GM12878 (cell line): ENCODE data around the gene IGHMBP2. TPM values are rescaled to one million over a fixed set of nuclear protein-coding genes. Genes with fewer than 3 reads are reported as not detected.

Experiments
- ATAC-seq: fragments of 200-7000 bp; cut with Tn5 transposase; 3 replicates; pipeline ENCODE4 v1.9.1; 2020; ENCODE audit warnings: mild to moderate bottlenecking, moderate library complexity
- Bru-seq: library from RNA; stranded (reverse); fragments of 400-500 nt; gene quantifications from one replicate; lab custom pipeline; 2021; lab: Mats Ljungman, UMichigan
- BruChase-seq, 2 experiments: library from RNA; stranded (reverse); fragments of 400-500 nt; gene quantifications; one replicate each; lab custom pipeline; 2021; lab: Mats Ljungman, UMichigan
- BruUV-seq: library from RNA; stranded (reverse); fragments of 400-500 nt; replicated peaks from 2 replicates; lab custom pipeline; 2021; lab: Mats Ljungman, UMichigan
- CTCF ChIA-PET: fragments of 300-600 bp; sonication (Branson Sonifier 250); formaldehyde crosslinking; extraction: SDS; loops from one replicate; lab custom pipeline; 2021; ENCODE audit warnings: inconsistent platforms; lab: Yijun Ruan, JAX
- POLR2A ChIA-PET: fragments of 350-600 bp; formaldehyde crosslinking; extraction: SDS; loops from one replicate; lab custom pipeline; 2021; ENCODE audit warnings: inconsistent platforms; lab: Charles Lee
- RAD21 ChIA-PET: fragments of 300-600 bp; sonication (Branson Sonifier 250); formaldehyde crosslinking; loops from one replicate; lab custom pipeline; 2023; ENCODE audit warnings: antibody characterized with exemption; ENCODE audit not compliant: unreplicated experiment; lab: Charles Lee
- SMC1A ChIA-PET: fragments of 300-600 bp; sonication (Branson Sonifier 250); formaldehyde crosslinking; loops from one replicate; lab custom pipeline; 2023; ENCODE audit not compliant: unreplicated experiment, uncharacterized antibody; lab: Charles Lee
- DNase-seq: peaks from one replicate; pipeline ENCODE4 v3.0.0-alpha.2; 2011; ENCODE audit warnings: low read depth, low spot score
- FAIRE-seq: peaks from 3 replicates; lab custom pipeline; 2011; peaks lifted over from hg19 to GRCh38; lab: Jason Lieb, UNC
- H2AFZ ChIP-seq: 2 replicates; pipeline ENCODE4 v1.6.0; 2011; ENCODE audit warnings: low read depth, low read length, control low read depth; ENCODE audit not compliant: control insufficient read depth
- H3K27ac ChIP-seq: 2 replicates; pipeline ENCODE4 v1.5.1; 2011; ENCODE audit warnings: control low read depth; ENCODE audit not compliant: control insufficient read depth, insufficient read depth
- H3K27me3 ChIP-seq, 2 experiments: replicated peaks in 1 of 2; 2 replicates each; pipeline versions ENCODE4 v1.6.0 to v1.6.1; 2011; ENCODE audit warnings: low read length in 1 of 2; ENCODE audit not compliant: control insufficient read depth in 2 of 2, insufficient read depth in 2 of 2
- H3K36me3 ChIP-seq, 2 experiments: 2 replicates each; pipeline ENCODE4 v1.5.1; 2011; ENCODE audit warnings: low read length in 1 of 2; ENCODE audit not compliant: control insufficient read depth in 2 of 2, insufficient read depth in 2 of 2
- H3K4me1 ChIP-seq: 2 replicates; pipeline ENCODE4 v1.6.1; 2011; ENCODE audit warnings: mild to moderate bottlenecking, low read length, moderate library complexity, mixed read lengths; ENCODE audit not compliant: control insufficient read depth, insufficient read depth
- H3K4me2 ChIP-seq: 2 replicates; pipeline ENCODE4 v1.6.0; 2011; ENCODE audit warnings: control low read depth; ENCODE audit not compliant: control insufficient read depth, insufficient read depth
- H3K4me3 ChIP-seq: fragments of 200-600 bp; sonication (generic); 2 replicates; pipeline ENCODE4 v1.5.1; 2016
- H3K79me2 ChIP-seq: 2 replicates; pipeline ENCODE4 v1.6.0; 2011; ENCODE audit warnings: low read length; ENCODE audit not compliant: control insufficient read depth, insufficient read depth
- H3K9ac ChIP-seq: 2 replicates; pipeline ENCODE4 v1.8.0; 2011; ENCODE audit warnings: low read length, control low read depth, mixed read lengths; ENCODE audit not compliant: control insufficient read depth, insufficient read depth
- H3K9me3 ChIP-seq: replicated peaks from 3 replicates; pipeline ENCODE4 v1.5.1; 2011; ENCODE audit warnings: mild to moderate bottlenecking, low read length; ENCODE audit not compliant: control insufficient read depth, insufficient read depth
- H4K20me1 ChIP-seq: 2 replicates; pipeline ENCODE4 v1.6.0; 2011; ENCODE audit not compliant: control insufficient read depth, insufficient read depth
- CREM ChIP-seq: IDR thresholded peaks from 2 replicates; pipeline ENCODE4 v1.6.1; 2014; ENCODE audit warnings: antibody characterized with exemption, low read depth
- IRF5 ChIP-seq: fragments of 450-650 bp; IDR thresholded peaks from 2 replicates; pipeline ENCODE4 v1.6.1; 2017; ENCODE audit warnings: borderline replicate concordance
- KAT2A ChIP-seq: conservative IDR thresholded peaks from 2 replicates; pipeline ENCODE4 v1.6.1; 2011; ENCODE audit warnings: low read depth, low read length; ENCODE audit not compliant: control insufficient read depth
- PKNOX1 ChIP-seq: fragments of 450-650 bp; IDR thresholded peaks from 2 replicates; pipeline ENCODE4 v1.6.1; 2016; ENCODE audit warnings: mild to moderate bottlenecking
- SP1 ChIP-seq: IDR thresholded peaks from one replicate; pipeline ENCODE4 v1.6.1; 2011; ENCODE audit warnings: low read depth, low read length
- ZBTB33 ChIP-seq: fragments of 450-650 bp; IDR thresholded peaks from 2 replicates; pipeline ENCODE4 v1.6.1; 2017; ENCODE audit warnings: mild to moderate bottlenecking
- ZBTB40 ChIP-seq: fragments of 450-650 bp; IDR thresholded peaks from 2 replicates; pipeline ENCODE4 v1.6.1; 2016; ENCODE audit warnings: mild to moderate bottlenecking, moderate library complexity, borderline replicate concordance
- ZSCAN29 ChIP-seq: fragments of 450-650 bp; IDR thresholded peaks from 2 replicates; pipeline ENCODE4 v1.6.1; 2017; ENCODE audit warnings: mild to moderate bottlenecking, moderate library complexity
- WGBS: methylation state at CpG from one replicate; pipeline ENCODE4 v1.1.6; 2016; ENCODE audit warnings: low lambda C conversion rate; ENCODE audit not compliant: insufficient replicate concordance, insufficient coverage; ENCODE audit errors: missing lambda C conversion rate; 5-methylcytosine and 5-hydroxymethylcytosine counted together
- in situ Hi-C: fragments of 300-500 bp; cut with MboI; formaldehyde crosslinking; loops from 9 replicates; pipeline ENCODE4 v1.14.3; 2018; ENCODE audit warnings: mixed read lengths
- intact Hi-C: fragments of 100-400 bp; cut with micrococcal nuclease; formaldehyde crosslinking; loops from one replicate; pipeline ENCODE4 v1.14.2; 2022; ENCODE audit not compliant: unreplicated experiment
- long read RNA-seq, 2 experiments: library from polyadenylated mRNA; unstranded; transcript quantifications; one replicate each; pipeline ENCODE4 v2.0.0, GENCODE V29; 2019 to 2020
- polyA minus RNA-seq, 3 experiments: library from RNA; depleted of rRNA, polyadenylated mRNA; stranded (reverse); fragments of >200 nt; gene quantifications; 2 replicates each; pipeline ENCODE4 v1.2.3, GENCODE V29; 2011
- polyA plus RNA-seq, 11 experiments: library from polyadenylated mRNA; depleted of rRNA in 4 of 11; unstranded in 6 of 11; stranded (reverse) in 5 of 11; fragments of >200 nt; fragmentation: Nextera tagmentation in 4 of 11; fragmentation: Illumina TruSeq in 1 of 11; extraction: Ambion mirVana in 4 of 11; extraction: Trizol in 1 of 11; gene quantifications; 1 replicate in 1 of 11; 2 replicates in 10 of 11; pipeline versions ENCODE4 v1.2.1 to v1.2.3, GENCODE V29; 2011 to 2016; ENCODE audit warnings: inconsistent platforms in 2 of 11, missing spikeins in 2 of 11, low read depth in 1 of 11
- total RNA-seq, 4 experiments: library from RNA; depleted of rRNA in 3 of 4; stranded (reverse); fragments of >200 nt in 3 of 4; fragmentation: Illumina TruSeq in 1 of 4; extraction: Trizol in 1 of 4; gene quantifications; 2 replicates each; pipeline versions ENCODE4 v1.2.1 to v1.2.3, GENCODE V29; 2013 to 2021

Gene IGHMBP2
- total RNA-seq (2013; cell fraction: nucleolus; rRNA removed) = 29.3 and 43.7 TPM in 2 replicates
- 7.5 and 7.8 TPM in 2 replicates for total RNA-seq (2014; rRNA removed)
- total RNA-seq (2014; rRNA removed; fragmentation: Illumina TruSeq; extraction: Trizol) = 6.3 and 7.4 TPM in 2 replicates
- total RNA-seq (2021) = 17.1 and 20.1 TPM in 2 replicates
- 3.4 TPM for polyA plus RNA-seq (2011; ENCODE audit: low read depth)
- polyA plus RNA-seq (2011; rRNA removed) = 7.6 and 12.8 TPM in 2 replicates
- polyA plus RNA-seq (2011; cell fraction: cytosol; rRNA removed) = 8.4 and 10.5 TPM in 2 replicates
- 56.2 and 70.0 TPM in 2 replicates for polyA plus RNA-seq (2011; cell fraction: nucleus; rRNA removed)
- 6.9 and 7.0 TPM in 2 replicates for polyA plus RNA-seq (2012)
- polyA plus RNA-seq (2014; fragmentation: Illumina TruSeq; extraction: Trizol) = 5.7 and 9.8 TPM in 2 replicates
- 1 to 10 TPM; 1.4 to 1.6 TPM for polyA plus RNA-seq (2014; fragmentation: Nextera tagmentation; extraction: Ambion mirVana)
- polyA plus RNA-seq (2014; rRNA removed) = 13.4 and 13.9 TPM in 2 replicates
- polyA plus RNA-seq (2016; fragmentation: Nextera tagmentation; extraction: Ambion mirVana) = 10 to 100 TPM; 12.6 to 13.2 TPM
- 9.9 and 13.0 TPM in 2 replicates for polyA minus RNA-seq (2011; rRNA and poly(A)+ RNA removed)
- polyA minus RNA-seq (2011; cell fraction: cytosol; rRNA and poly(A)+ RNA removed) = 5.6 and 6.4 TPM in 2 replicates
- polyA minus RNA-seq (2011; cell fraction: nucleus; rRNA and poly(A)+ RNA removed) = 19.2 and 31.2 TPM in 2 replicates
- percentile 66 among the genes with signal in this experiment for Bru-seq, nascent RNA
- percentile 70 among the genes with signal in this experiment for BruChase-seq, experiment 1, labeled RNA remaining after a 6-hour chase
- percentile 71 among the genes with signal in this experiment for BruChase-seq, experiment 2, labeled RNA remaining after a 2-hour chase
- long read RNA-seq, experiment 1, partial matches to known transcripts = 4 of 6 reads
- long read RNA-seq, experiment 1, other reads (novel, unspliced or antisense) = 1 of 6 reads
- long read RNA-seq, experiment 2, partial matches to known transcripts = 2 of 4 reads
- long read RNA-seq, experiment 2, other reads (novel, unspliced or antisense) = 2 of 4 reads

- DNase-seq = no peak
- Histone ChIP-seq H2AFZ (peak within 1 kb of the TSS; percentile 95), H3K9ac (peak within 1 kb of the TSS; percentile 89), H3K36me3 (peaks cover 2 to 13% of the 10 kb centered on the region in 2 experiments; a peak in 3 of 4 replicates), H3K4me1 (peaks cover 11% of the 10 kb centered on the region), H4K20me1 (no peaks in the 10 kb centered on the region), H3K9me3 (no peaks in the 10 kb centered on the region), H3K27ac (peak within 1 kb of the TSS; percentile 77), H3K27me3 (no peaks in the 10 kb centered on the region), H3K4me2 (peak within 1 kb of the TSS; percentile 88), H3K79me2 (peaks cover 45% of the 10 kb centered on the region), H3K4me3 (peak within 1 kb of the TSS; percentile 100)
- BruUV-seq = no TSS peak
- WGBS = 1% methylated on average over 73 of the region's 78 CpGs
- ChIA-PET CTCF (interaction anchor here (0.7 to 1.3 kb wide), 3 partner anchors 13 to 366 kb away, joined by 3 read pairs; no protein-coding TSS in a partner anchor), RAD21 (interaction anchor here (1.6 kb wide), 1 partner anchor 141 kb away, joined by 3 read pairs; no protein-coding TSS in a partner anchor), POLR2A (interaction anchor here (0.5 to 1.2 kb wide), 5 partner anchors 24 to 368 kb away, joined by 3 to 6 read pairs (median 4); partner anchors contain the start of gene TPCN2), SMC1A (no interaction called here)
- intact Hi-C loops = loop anchor here (2.0 to 5.0 kb wide), 2 partner anchors 63 to 149 kb away; partner anchors contain the start of gene CPT1A
- peak; percentile 98 for ATAC-seq
- in situ Hi-C loops = no loop called here
- FAIRE-seq = peak; percentile 80
- TF ChIP-seq CREM = peak; percentile 99
- no peak for TF ChIP-seq ZBTB33
- TF ChIP-seq ZSCAN29 = peak; percentile 76; the same call in 1 of the 2 replicates
- TF ChIP-seq PKNOX1 = peak; percentile 77
- TF ChIP-seq KAT2A = no peak
- no peak for TF ChIP-seq IRF5
- TF ChIP-seq SP1 = peak; percentile 82
- TF ChIP-seq ZBTB40 = peak; percentile 99
Observed at GRCh38 chr11:68903288-68904247, at the start of gene IGHMBP2, which contains the start of gene MRPL21. IGHMBP2 (plus strand) TSS chr11:68903891; CDS start chr11:68903953, 62 bp downstream. MRPL21 (minus strand) TSS chr11:68903832; CDS start chr11:68903810, 22 bp downstream.
